ENCODE results near the gene ARHGAP11B. TPM values are rescaled to one million over a fixed set of nuclear protein-coding genes. Genes with fewer than 3 reads are reported as not detected.
"Not testable (repeated sequence)": the region's sequence is repeated elsewhere in the genome, so short reads cannot be mapped to it uniquely, and the experiment has no call there.

The ARHGAP11B gene

DNA sequence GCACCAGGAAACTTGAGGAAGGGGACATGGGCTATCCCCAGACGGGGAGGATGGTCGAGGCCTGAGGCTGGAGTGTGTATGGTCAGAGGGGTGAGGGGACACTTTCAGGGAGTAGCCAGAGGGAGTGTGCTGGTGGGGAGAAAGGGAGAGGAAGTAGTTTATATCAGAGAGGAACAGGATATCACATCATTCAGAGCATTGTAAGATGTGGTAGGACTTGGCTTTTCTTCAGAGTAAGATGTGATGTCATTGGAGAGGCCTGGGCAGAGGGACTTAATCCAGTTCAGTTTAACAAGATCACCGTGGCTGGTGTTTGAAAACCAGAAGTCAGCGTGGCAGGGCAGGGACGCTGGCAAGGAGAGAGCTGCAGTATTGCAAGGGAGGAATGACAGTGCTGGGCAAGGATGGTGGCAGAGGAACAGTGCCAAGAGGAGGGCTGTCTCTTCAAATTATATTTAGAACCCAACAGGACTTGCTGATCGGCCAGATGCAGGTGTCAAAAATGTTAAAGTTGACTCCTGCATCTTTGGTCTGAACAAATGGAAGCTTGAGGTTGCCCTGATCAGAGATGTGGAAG lies 59.9 kb downstream of the ARHGAP11B start:
- intact Hi-C loops (cut with micrococcal nuclease); H3K9me3 Mint-ChIP-seq; DNase-seq; POLR2A ChIA-PET; CTCF ChIA-PET; H3K27me3 Mint-ChIP-seq; H3K4me3 Mint-ChIP-seq; ATAC-seq (ENCODE audit: low read depth); H3K36me3 Mint-ChIP-seq (ENCODE audit: low read depth); H3K4me1 Mint-ChIP-seq; H3K27ac Mint-ChIP-seq: not testable (repeated sequence)

DNA sequence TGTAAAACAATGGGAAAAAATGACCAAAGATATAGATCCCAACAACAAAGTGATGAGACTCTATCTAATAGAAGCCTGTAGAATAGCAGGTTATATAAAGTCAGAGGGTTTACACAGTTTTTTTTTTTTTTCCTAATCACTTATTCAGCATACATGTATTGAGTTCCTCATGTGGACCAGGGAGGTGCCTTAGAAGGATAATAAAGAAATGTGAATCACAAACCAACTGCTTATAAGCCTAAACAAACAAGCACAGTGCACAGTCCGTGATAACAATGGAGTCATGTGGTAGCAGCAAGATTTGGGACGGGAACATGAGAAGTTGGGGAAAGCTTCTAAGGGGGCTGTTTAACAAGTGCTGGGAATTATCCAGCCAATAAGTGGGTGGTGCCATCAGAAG lies 60.7 kb downstream of the ARHGAP11B start:
- ATAC-seq (ENCODE audit: low read depth); intact Hi-C loops (cut with micrococcal nuclease); POLR2A ChIA-PET; H3K4me3 Mint-ChIP-seq; H3K4me1 Mint-ChIP-seq; H3K36me3 Mint-ChIP-seq (ENCODE audit: low read depth); H3K27ac Mint-ChIP-seq; H3K9me3 Mint-ChIP-seq; DNase-seq; H3K27me3 Mint-ChIP-seq; CTCF ChIA-PET: not testable (repeated sequence)

Other genes with a start within 250 kb of the ARHGAP11B start
- 0.95 TPM in 1 of 2 replicates, not detected in the other for gene CHRFAM7A, start 232.6 kb upstream of the ARHGAP11B start, total RNA-seq
- gene GOLGA8R, start 211.9 kb upstream of the ARHGAP11B start, total RNA-seq, result 1.3 and 2.3 TPM in 2 replicates
- gene GOLGA8Q, start 74.1 kb upstream of the ARHGAP11B start, total RNA-seq, result 0.64 and 1.8 TPM in 2 replicates
- 0.35 TPM in 1 of 2 replicates, not detected in the other for gene GOLGA8H, start 22.1 kb upstream of the ARHGAP11B start, total RNA-seq